ENCODE results near the gene GJB1. TPM values are rescaled to one million over a fixed set of nuclear protein-coding genes. Genes with fewer than 3 reads are reported as not detected.
"Not testable (repeated sequence)": the region's sequence is repeated elsewhere in the genome, so short reads cannot be mapped to it uniquely, and the experiment has no call there.

Gene GJB1
- total RNA-seq, 1 experiment from 2014 or later = not detected

GRCh38 chrX:71254092-71254963, 31.3 kb downstream of the GJB1 start, which contains the start of gene ZMYM3:
Gene ZMYM3 (minus strand): TSS chrX:71254140. CDS start chrX:71253255, 885 bp downstream.
- no peaks in the 10 kb centered on the region for H3K9me3 ChIP-seq (replicated peaks)
- no peaks in the 10 kb centered on the region for H3K27me3 ChIP-seq (replicated peaks)
- no peaks in the 10 kb centered on the region for H3K36me3 ChIP-seq
- DNase-seq (ENCODE audit: low read depth in 1 of 2, low spot score in 2 of 2) = peak; percentile 80 to 84
- peaks cover 24% of the 10 kb centered on the region for H3K4me1 ChIP-seq (replicated peaks)
- H3K27ac ChIP-seq = no peak within 1 kb of the TSS
- peak within 1 kb of the TSS; percentile 74 for H3K4me3 ChIP-seq

GRCh38 chrX:71256051-71256450, 33.0 kb downstream of the GJB1 start:
- H3K36me3 ChIP-seq = no peaks in the 10 kb centered on the region
- no peaks in the 10 kb centered on the region for H3K9me3 ChIP-seq (replicated peaks)
- H3K4me3 ChIP-seq = no peak overlapping the region
- H3K27me3 ChIP-seq (replicated peaks) = no peaks in the 10 kb centered on the region
- no peak for DNase-seq (ENCODE audit: low read depth in 1 of 2, low spot score in 2 of 2)
- H3K4me1 ChIP-seq (replicated peaks) = peaks cover 24% of the 10 kb centered on the region
- no peak overlapping the region for H3K27ac ChIP-seq

- peaks cover 24% of the 10 kb centered on the region for H3K4me1 ChIP-seq (replicated peaks)
- DNase-seq (ENCODE audit: low read depth in 1 of 2, low spot score in 2 of 2) = no peak
- H3K27ac ChIP-seq = no peak overlapping the region
- no peaks in the 10 kb centered on the region for H3K9me3 ChIP-seq (replicated peaks)
- no peaks in the 10 kb centered on the region for H3K36me3 ChIP-seq
- H3K4me3 ChIP-seq = no peak overlapping the region
- H3K27me3 ChIP-seq (replicated peaks) = no peaks in the 10 kb centered on the region
These were observed 33.8 kb downstream of the GJB1 start for GRCh38 chrX:71256856-71257255.

- H3K4me3 ChIP-seq; H3K27me3 ChIP-seq (replicated peaks); H3K27ac ChIP-seq; H3K4me1 ChIP-seq (replicated peaks); H3K36me3 ChIP-seq; H3K9me3 ChIP-seq (replicated peaks); DNase-seq (ENCODE audit: low read depth in 1 of 2, low spot score in 2 of 2): not testable (repeated sequence)
These were observed 45.6 kb downstream of the GJB1 start for GRCh38 chrX:71268624-71269023.

GRCh38 chrX:71269801-71270395, 46.9 kb downstream of the GJB1 start:
- H3K36me3 ChIP-seq = no peaks in the 10 kb centered on the region
- no peak overlapping the region for H3K27ac ChIP-seq
- DNase-seq (ENCODE audit: low read depth in 1 of 2, low spot score in 2 of 2) = no peak
- no peaks in the 10 kb centered on the region for H3K4me1 ChIP-seq (replicated peaks)
- no peaks in the 10 kb centered on the region for H3K9me3 ChIP-seq (replicated peaks)
- H3K27me3 ChIP-seq (replicated peaks) = no peaks in the 10 kb centered on the region
- no peak overlapping the region for H3K4me3 ChIP-seq

- not testable (repeated sequence) for H3K4me1 ChIP-seq (replicated peaks); H3K4me3 ChIP-seq; H3K27me3 ChIP-seq (replicated peaks); H3K9me3 ChIP-seq (replicated peaks); H3K27ac ChIP-seq; H3K36me3 ChIP-seq; DNase-seq (ENCODE audit: low read depth in 1 of 2, low spot score in 2 of 2)
These were observed 49.3 kb downstream of the GJB1 start for GRCh38 chrX:71272313-71272712.

Other genes with a start within 250 kb of the GJB1 start
- 50.8 and 56.2 TPM in 2 replicates for gene SNX12, start 154.9 kb upstream of the GJB1 start, total RNA-seq (2014; rRNA removed; shearing (Covaris generic))
- gene FOXO4, start 127.4 kb upstream of the GJB1 start, total RNA-seq (2014; rRNA removed; shearing (Covaris generic)) = not detected in 2 replicates
- gene CXorf65, start 116.5 kb upstream of the GJB1 start, total RNA-seq (2014; rRNA removed; shearing (Covaris generic)) = not detected in 2 replicates
- gene IL2RG, start 111.6 kb upstream of the GJB1 start, total RNA-seq (2014; rRNA removed; shearing (Covaris generic)) = not detected in 2 replicates
- gene MED12, start 104.6 kb upstream of the GJB1 start, total RNA-seq (2014; rRNA removed; shearing (Covaris generic)) = not detected in 2 replicates
- not detected in 2 replicates for gene NLGN3, start 78.4 kb upstream of the GJB1 start, total RNA-seq (2014; rRNA removed; shearing (Covaris generic))
- gene ZMYM3, start 30.9 kb downstream of the GJB1 start, total RNA-seq (2014; rRNA removed; shearing (Covaris generic)) = 12.2 and 14.6 TPM in 2 replicates
- gene NONO, start 60.4 kb downstream of the GJB1 start, total RNA-seq (2014; rRNA removed; shearing (Covaris generic)) = 366 and 510 TPM in 2 replicates
- 0.74 TPM in 1 of 2 replicates, not detected in the other for gene ITGB1BP2, start 78.5 kb downstream of the GJB1 start, total RNA-seq (2014; rRNA removed; shearing (Covaris generic))
- gene TAF1, start 143.1 kb downstream of the GJB1 start, total RNA-seq (2014; rRNA removed; shearing (Covaris generic)) = 14.0 and 16.4 TPM in 2 replicates

Data from SJSA1 (cell line).